OCI-LY3 (cell line): ENCODE results near the gene EDNRA.

ENCODE experiments used
- EZH2phosphoT487 ChIP-seq: fragments of 200-600 bp; shearing (Covaris generic); IDR thresholded peaks from 2 replicates; pipeline ENCODE4 v1.6.1; 2018; ENCODE audit warnings: antibody characterized with exemption, mixed run types, low read depth
- TF ChIP-seq, protein P1 (sequence below): fragments of 200-600, 300-600 bp; sonication (generic); IDR thresholded peaks from 2 replicates; pipeline ENCODE4 v1.5.1; 2014; ENCODE audit warnings: antibody characterized with exemption, low read length, low read depth

DNA sequence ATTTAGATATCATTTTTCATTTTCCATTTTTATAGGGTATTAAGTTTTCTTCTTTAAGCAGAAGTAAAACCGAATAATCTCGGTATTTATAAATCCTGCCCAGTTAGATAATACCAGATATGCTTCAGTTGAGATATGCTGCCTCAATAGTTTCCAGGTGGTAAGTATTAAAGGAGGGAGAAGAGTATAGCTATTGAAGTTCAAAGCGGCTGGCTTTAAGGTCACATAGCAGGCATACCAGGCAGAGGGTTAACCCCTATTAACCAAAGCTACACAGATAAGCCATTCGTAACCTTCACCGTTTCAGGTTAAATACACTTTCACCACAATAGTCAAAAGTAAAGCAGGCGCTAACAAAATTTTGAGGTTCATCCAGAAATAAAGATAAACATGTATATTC, 54.2 kb downstream of the EDNRA start:
- TF ChIP-seq, protein P1, sequence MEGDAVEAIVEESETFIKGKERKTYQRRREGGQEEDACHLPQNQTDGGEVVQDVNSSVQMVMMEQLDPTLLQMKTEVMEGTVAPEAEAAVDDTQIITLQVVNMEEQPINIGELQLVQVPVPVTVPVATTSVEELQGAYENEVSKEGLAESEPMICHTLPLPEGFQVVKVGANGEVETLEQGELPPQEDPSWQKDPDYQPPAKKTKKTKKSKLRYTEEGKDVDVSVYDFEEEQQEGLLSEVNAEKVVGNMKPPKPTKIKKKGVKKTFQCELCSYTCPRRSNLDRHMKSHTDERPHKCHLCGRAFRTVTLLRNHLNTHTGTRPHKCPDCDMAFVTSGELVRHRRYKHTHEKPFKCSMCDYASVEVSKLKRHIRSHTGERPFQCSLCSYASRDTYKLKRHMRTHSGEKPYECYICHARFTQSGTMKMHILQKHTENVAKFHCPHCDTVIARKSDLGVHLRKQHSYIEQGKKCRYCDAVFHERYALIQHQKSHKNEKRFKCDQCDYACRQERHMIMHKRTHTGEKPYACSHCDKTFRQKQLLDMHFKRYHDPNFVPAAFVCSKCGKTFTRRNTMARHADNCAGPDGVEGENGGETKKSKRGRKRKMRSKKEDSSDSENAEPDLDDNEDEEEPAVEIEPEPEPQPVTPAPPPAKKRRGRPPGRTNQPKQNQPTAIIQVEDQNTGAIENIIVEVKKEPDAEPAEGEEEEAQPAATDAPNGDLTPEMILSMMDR: no peak
- no peak for TF ChIP-seq EZH2phosphoT487
